Activated T-helper 1 cell treated with Interleukin-2 at 50 U/mL for 16 hours (primary cell): ENCODE data around the gene EMSY.

Experiments
- DNase-seq: peaks from one replicate; pipeline ENCODE4 v3.0.0-alpha.2; 2020; ENCODE audit warnings: low read depth

EMSY gene

DNA sequence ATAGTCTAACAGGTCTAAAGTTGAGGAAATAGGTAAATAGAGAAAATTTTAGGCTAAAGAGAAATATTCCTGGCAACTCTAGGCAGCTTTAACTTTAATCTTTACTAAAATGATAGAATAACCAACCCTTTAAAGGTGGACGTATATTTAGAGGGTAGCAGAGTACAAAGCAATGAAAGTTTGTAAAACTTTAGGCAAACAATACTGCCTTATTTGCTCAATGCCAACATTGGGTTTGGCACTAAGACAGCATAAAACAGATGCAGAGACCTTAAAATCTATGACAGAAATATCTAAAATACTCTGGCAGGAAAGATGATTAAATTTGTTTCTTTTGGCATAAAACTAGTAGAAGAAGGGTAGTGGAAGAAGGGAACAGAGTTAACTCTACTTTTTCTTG, 70.7 kb downstream of the EMSY start:
- DNase-seq, result no peak

DNA sequence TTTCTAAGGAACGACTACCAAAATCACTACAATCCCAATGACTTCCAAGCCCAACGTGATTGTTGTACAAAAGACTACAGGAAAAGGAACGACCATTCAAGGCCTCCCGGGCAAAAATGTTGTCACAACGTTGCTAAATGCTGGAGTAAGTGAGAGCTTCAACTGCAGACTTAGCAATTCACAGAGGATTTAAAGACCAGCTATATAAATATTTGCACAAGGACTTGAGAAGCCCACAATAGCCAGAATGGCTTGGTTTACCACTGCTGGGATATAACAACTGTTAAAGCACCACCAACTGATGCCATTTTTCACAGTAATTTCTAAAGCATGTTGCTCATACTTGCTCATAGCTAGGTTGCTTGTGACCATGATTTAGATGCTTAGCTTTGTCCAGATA, 78.3 kb downstream of the EMSY start:
- DNase-seq, result no peak

DNA sequence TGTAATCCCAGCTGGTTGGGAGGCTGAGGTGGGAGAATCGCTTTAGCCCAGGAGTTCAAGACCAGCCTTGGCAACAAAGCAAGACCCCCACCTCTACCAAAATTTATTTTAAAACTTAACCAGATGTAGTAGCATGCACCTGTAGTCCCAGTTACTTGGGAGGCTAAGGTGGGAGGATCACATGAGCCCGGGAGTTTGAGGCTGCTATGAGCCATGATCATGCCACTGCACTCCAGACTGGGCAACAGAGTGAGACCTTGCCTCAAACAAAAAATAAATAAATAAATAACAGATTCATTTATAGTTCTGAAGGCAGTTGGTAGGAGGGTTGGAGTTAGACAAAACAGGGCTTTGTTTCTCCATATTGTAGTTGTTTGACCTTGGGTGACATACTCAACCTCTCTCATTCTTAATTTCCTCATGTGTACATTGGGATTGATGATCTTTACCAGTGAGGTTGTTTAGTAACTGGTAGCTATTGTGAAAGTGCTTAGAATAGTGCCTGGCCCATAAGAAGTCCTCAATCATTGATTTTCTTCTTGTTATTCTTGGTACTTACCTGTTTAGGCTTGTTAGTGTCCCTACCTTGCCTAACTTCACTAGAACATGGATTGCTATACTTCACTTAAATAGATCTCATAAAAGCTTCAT, 79.1 kb downstream of the EMSY start:
- DNase-seq, result no peak

DNA sequence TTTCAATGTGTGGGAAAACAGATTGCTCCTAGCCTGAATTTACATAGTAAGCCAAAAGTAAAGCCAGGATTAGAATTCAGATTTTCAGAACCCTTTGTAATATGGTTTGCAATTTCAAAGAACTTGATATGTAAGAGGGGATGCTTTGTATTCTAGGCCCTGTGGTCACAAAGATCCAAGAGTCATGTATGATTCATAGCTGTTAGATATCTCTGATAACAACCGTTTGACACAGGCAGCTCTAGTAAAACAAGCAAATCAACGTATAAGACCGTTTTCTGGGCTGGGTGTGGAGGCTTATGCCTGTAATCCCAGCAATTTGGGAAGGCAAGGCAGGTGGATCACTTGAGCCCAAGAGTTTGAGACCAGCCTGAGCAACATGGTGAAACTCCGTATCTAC, 79.6 kb downstream of the EMSY start:
- no peak for DNase-seq

DNA sequence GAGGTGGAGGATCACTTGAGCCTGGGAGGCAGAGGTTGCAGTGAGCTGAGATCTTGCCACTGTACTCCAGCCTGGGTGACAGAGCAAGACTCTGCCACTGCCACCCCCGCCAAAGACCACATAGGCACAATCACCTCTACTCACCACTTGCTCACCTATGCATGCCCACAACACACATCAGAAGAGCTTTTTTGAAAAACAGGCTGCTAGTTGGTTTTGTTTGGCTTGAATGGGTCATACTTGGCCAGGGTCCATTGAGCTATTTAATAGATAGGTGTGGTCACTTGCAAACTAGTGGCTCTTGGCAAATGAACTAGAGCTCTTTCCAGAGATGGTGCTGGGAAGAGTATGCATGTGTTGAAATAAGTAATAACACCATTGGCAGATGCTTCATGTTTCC, 80.1 kb downstream of the EMSY start:
- no peak for DNase-seq

DNA sequence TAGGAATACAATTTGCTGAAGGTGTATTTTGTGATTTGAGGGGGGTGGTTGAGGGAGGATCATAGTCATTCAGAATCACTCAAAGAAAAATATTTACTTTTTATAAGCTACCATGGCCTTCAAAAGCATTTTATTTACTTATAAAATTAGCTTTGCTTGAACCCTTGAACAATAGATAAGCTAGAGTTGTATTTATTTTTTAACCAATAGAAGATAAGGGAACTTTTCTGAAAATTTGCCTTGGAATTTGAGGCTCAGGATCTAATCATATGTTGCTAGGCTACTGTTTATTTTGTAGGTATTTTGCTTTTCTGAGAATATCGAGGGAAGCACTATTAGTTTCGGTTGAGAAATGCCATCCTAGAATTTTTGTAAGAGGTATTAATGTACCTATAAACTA, 82.1 kb downstream of the EMSY start:
- no peak for DNase-seq

DNA sequence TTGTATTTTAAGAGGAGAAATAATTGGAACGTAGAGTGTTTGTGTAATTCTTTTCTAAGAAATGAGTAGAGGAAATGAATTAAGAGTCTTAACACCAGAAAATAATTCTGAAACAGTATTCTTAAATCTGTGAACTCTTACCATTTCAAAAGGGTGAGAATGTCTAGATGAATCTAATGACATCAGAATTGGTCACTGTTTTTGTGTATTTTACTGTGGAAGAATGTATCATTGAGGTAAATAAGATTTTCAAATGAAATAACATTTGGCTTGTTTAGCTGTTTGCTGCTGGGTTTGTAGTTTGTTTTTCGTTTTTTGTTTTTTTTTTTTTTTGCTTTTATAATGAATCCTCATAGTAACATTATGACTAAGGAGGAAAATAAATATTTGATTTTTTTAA, 97.6 kb downstream of the EMSY start:
- DNase-seq, result no peak

DNA sequence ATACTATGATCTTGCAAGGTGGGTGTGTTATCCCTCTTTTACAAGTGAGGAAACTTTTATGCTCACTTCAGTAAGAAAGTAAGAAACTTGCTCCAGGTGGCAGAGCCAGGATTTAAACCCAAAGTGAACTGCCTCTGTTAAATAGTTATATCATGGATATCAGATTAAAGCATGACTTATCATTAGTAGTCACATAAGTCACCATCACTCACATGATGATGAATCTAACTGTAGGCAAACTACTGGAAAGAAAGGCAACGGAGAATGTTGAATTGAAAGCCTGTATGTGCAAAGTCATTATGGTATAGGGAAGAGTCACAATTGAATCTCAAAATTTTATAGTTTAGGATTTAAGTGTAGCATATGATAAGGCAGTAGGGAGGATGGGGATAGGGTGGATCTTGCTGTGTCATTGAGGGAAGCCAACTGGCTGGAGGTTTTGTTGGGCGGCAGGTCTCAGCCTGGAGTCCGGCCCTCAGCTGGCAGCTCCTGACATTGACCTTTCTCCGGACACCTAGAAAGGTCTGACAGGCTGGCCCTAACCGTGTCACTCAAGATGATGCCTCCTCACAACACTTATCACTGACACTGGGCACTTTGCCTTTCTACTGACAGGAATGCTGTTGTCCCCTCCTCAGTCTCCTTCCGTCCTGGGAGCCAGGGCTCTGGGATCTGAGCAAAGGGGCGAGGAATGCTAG, 98.3 kb downstream of the EMSY start:
- no peak for DNase-seq

DNA sequence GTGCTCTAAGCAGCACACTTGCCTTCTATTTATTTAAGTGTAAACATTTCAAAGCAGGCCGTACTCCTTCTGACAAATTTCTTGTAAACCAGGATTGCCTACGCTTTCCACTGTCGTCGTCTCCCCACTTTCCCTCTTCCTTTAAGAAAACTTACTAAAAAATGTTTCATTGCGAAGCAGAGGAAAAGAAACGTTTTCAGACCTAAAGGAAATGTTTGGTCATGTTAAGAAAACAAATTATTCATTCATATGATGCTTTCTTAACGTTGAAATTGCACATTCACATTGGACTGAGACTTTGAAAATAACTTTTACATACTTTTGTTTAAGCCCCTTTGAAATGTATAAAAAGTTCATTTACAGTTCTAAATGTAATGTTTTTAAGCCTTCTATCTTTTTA, 106.0 kb downstream of the EMSY start:
- no peak for DNase-seq

DNA sequence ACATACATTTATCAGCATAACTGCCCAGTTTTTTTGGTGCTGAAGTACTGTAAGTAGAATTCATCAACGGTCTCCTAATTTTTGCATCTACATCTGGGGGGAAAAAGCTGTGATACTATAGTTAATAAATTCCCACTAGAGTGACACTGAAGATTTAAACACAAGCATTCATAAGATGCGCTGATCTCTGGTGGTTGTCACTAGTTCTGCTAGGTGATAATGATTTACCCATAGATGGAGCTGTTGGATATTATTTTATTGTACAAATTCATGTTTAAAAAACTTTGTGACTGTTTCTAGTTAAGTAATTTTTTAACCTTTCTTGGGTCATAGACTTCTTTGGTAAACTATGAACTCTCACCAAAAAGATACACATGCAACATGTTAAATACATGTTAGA, 106.6 kb downstream of the EMSY start:
- DNase-seq, result no peak

DNA sequence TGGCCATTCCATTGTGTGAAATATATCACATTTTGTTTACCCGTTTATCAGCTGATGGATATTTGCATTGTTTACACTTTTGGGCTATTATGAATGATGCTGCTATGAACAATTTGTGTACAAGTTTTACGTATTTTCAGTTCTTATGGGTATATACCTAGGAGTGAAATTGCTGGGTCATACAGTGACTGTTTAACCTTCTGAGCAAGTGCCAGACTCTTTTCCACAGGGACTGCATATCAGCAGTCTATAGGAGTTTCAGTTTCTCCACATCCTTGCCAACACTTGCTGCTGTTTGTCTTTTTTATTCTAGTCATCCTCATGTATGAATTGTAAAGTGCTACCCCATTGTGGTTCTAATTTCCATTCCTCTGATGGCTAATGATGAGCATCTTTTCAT, 108.2 kb downstream of the EMSY start:
- no peak for DNase-seq

DNA sequence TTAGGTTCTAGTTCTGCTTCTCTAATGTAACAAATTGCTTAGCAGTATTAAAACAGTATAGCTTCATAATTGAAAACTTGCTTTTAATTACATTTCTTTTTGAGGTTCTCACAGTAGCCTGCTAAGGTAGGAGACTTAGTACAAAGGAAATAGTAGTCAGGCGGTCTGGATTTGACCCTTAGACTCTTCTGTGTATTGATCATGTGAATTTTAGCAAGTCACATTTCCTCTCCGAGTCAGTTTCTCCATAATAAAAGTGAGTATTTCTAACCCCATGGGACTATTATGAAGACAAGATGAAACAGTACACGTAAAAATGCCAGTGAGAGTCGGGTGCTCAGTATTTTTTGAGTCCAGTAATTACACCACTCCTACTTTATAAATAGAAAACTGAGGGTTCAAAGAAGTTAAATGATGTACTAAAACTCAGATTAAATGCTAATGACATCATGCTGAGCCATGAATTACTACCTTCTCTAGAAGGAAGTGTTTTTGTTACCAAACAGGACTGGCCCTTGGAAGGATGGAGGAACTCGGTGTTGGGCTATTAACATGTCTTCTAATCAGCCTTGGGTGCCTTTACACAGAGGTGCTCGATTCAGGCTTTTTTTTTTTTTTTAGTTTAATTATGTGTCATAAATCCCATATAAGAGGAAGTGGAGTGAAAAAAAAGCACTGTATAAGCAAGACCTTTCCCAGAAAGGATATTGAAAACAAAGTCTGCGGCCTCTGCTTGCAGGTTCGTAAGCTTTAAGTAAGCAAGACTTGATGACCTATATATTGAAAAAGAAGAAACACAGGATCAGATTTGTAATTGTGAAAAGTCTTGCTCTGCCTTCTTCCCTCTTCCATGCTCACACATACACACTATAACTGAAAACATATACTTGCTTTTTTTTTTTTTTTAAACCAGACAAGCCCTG, 109.0 kb downstream of the EMSY start:
- no peak for DNase-seq

DNA sequence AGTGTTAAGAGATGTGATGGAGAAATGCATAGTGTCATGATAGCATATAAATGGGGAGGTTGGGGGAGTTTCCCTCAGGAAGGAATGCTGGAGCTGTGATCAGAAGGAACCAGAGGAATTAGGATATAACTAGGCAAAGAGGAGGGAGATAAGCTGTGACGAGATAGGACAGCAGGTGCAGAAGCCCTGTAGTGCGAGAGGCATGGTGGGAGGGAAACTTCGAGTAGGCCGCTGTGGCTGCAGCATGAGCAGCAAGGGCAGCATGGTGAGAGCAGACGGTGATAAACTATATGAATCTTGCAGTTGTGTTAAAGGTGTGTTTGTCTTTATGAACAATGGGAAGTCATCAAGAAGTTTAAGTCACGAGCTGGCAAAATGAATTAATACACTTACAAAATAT, 109.9 kb downstream of the EMSY start:
- DNase-seq, result no peak

DNA sequence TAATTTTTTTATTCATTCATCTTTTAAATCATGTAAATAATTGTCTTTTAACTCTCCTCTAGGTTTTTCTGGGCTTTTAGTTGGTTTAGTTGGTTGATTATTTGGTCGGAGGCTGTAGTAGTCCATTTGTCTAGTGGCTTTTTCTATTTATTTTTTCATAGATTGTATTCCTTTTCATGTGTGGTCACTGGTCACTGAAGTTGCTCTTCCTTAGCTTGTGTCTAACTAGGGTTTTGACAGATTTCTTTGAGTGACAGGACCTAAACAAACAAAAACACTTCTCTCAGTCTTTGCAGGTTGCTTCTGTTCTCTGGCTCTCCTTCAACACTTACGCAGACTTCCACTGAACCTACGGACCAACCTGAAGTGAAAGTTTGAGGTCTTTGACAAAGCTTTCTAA, 112.6 kb downstream of the EMSY start:
- no peak for DNase-seq

DNA sequence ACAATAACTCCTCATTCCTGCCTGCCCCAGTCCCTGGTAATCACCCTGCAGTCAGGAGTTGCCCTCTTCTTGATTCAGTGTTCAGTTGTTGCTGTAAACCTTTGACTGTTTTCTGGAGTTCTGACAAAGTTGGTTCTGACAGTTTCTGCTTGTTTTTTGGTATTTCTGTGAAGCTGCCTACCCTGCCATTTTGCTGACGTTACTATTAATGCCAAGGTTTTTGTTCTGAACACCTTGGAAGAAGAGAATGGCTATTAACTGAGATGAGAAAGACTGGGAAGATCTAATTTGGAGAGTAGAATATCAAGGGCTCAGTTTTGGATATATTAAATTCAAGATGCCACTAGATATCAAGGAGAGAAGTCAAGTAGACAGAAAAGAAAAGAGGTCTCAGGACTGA, 113.7 kb downstream of the EMSY start:
- DNase-seq, result no peak

DNA sequence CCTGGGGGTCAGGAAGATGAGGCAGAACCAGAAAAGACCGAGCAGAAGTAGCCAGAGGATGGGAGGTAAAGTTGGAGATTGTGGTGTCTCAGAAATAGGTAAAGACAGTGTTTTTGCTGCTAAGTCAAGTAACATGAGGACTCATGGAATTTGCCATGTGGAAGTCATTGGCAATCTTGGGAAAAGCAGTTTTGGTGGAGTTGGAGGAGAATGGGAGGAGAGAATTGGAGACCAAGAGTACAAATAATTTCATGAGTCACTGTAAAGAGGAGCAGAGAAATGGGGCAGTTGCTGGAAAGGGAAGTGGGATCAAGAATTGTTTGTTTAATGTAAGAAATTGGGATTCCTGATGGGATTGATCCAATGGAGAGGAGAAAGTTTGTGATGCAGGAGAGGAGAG, 114.1 kb downstream of the EMSY start:
- no peak for DNase-seq

DNA sequence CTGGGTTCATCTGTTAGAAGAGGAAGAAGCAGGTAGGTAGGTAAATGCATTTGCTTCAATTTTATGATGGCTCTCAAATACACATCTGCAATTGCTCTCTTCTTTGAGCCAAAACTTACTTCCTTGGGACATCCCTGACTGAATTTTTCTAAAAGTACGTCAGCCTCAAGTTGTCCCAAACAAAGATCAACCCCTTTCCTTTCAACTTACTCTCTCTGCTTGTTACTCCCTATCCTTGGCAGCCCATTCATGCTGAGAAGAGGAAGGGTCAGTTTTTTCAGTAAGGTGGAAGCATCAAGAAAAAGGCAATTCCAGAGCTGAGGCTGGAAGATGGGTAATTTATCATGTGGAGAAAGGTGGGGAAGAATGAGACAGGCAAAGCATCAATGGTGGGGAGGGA, 114.5 kb downstream of the EMSY start:
- no peak for DNase-seq

DNA sequence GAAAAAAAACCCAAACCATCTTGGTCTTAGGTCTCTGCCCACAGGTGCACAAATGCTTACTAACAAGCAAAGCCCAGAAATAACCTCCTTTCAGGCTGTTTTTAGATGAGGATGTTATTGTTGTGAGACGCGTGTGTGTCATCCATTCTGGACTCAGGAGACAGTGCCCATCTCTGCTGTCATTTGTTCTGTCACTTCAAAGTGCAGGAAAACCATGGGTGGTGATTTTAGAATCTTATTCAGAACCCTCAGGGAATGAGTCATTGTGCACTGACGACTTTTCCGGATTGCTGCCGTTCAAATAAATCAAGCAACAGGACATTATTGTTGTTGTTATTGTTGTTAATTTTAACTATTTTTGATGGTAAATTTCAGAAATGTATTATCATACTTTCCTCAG, 115.4 kb downstream of the EMSY start:
- no peak for DNase-seq

DNA sequence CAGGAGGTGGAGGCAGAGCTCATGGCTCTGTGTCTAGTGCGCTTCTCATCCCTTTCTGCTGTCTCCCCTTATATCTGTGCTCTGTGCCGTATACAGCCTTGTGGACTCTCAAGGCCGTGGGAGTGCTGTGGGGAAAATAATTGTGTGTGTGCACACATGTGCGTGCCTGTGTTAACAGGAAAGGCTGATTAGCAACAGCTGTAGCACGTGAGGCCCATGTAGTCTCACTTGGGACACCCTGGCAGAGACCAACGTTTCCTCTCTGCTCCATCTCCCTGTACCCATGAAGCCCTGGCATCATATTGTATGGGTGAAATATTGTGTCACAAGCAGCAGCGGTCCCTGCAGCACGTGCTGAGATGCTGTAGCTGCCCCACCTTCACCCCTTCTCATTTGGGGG, 116.4 kb downstream of the EMSY start:
- no peak for DNase-seq

DNA sequence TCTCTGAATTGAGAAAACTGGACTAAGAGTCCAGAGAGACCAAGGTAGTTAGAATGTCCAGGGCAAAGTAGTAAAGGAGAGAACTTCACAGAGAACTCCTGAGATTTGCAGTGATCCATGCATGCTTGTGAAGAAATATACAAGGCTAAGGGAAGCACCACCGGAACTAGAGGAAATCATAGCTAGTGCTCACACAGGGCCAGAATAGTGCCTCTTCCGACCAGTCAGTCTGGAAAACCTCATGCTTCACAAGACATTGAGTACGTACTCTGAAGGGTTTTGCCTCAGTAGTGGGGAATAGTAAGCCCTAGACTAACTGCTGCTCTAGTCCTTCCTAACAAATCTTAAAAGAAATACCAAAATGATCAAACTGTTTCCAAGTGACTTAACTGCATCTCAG, 117.7 kb downstream of the EMSY start:
- no peak for DNase-seq

DNA sequence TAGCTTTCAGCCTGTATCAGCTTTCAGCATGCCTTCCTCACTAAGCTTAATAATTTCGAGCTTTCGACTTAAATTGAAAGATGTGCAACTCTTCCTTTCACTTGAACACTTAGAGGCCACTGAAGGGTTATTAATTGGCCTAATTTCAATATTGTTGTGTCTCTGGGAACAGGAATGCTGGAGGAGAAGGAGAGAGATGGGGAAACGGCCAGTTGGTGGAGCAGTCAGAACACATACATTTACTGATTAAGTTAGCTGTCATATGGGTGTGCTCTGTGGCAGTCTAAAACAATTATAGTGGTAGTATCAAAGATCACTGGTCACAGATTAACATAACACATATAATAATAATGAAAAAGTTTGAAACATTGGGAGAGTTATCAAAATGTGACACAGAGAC, 119.5 kb downstream of the EMSY start:
- DNase-seq, result no peak

DNA sequence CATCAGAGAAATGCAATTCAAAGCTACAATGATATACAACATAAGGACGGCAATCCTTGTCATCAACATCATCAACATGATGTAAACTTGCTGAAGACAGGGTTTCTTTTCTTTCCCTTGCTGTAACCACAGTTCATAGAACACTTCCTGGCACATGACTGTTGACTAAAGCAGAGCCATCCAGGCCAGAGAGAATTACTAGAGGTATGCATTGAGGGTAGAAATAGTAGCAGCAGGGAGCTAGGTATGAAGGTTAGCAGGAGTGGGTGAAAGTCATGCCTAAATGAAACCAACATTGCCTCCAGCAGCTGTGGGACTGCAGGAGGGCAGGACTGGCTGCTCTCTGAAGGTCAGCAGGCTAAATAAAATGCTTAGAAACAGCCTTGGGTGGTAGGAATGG, 122.0 kb downstream of the EMSY start:
- no peak for DNase-seq

DNA sequence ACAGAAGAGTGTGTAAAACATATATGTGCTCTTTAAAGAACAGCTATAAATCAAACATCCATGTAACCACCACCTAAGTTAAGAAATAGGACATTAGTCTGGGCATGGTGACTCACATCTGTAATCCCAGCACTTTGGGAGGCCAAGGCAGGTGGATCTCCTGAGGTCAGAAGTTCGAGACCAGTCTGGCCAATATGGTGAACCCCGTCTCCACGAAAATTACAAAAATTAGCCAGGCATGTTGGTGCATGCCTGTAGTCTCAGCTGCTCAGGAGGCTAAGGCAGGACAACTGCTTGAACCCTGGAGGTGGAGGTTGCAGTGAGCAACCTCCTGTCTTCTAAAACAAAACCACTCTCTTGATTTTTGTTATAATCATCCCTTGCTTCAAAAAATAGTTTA, 122.4 kb downstream of the EMSY start:
- no peak for DNase-seq
